ENCODE results near the gene LSP1.

DNA sequence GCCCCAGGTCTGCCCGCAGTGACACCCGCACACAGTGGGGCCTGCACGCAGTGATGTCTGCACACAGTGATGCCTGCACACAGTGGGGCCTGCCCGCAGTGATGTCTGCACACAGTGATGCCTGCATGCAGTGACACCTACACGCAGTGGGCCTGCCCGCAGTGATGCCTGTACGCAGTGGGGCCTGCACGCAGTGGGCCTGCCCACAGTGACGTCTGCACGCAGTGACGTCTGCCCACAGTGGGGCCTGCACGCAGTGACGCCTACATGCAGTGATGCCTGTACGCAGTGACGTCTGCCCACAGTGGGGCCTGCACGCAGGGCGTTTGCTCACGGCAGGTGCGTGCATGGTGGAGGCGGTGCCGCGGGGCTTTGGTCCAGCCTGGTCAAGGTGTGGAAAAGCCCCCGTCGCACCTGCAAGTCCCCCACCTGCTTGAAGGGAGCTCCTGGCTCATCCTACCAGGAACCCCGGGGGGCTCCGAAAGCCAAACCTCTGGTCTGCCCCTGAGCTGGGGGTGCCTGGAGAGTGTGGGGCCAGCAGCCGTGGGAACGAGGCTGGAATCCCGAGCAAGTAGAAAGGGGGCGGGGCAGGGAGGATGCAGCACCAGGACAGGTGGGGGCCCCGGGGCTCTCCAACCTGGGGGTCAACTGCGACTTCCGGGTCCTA lies 27.0 kb upstream of the LSP1 start:
- TF ChIP-seq EZH2phosphoT487 (IDR thresholded peaks at IDR 0.05; ENCODE audit: borderline replicate concordance, low read depth, low read length) (no peak), CTCF (conservative IDR thresholded peaks at IDR 0.05; ENCODE audit: low read length) (no peak)
